K562 (cell line): ENCODE data around the gene ZBTB38. TPM values are rescaled to one million over a fixed set of nuclear protein-coding genes. Genes with fewer than 3 reads are reported as not detected.

Experiments used
- ATAC-seq: fragments of 200-7000 bp; cut with Tn5 transposase; 3 replicates; pipeline ENCODE4 v1.9.1; 2020; ENCODE audit warnings: moderate library complexity
- BruUV-seq: library from RNA; stranded (reverse); fragments of 400-500 nt; replicated peaks from 2 replicates; lab custom pipeline; 2021; lab: Mats Ljungman, UMichigan
- CTCF ChIA-PET: fragments of 300-600 bp; formaldehyde crosslinking; extraction: SDS; loops from one replicate; lab custom pipeline; 2021; ENCODE audit warnings: low intra/inter-chr PET ratio; lab: Yijun Ruan, JAX
- POLR2A ChIA-PET: fragments of 300-600, 350-650 bp; sonication (Branson Sonifier 250); formaldehyde crosslinking; extraction: SDS; loops from one replicate; lab custom pipeline; 2021; ENCODE audit warnings: antibody characterized with exemption, inconsistent platforms; lab: Yijun Ruan, JAX
- DNase-seq, 4 experiments: peaks; one replicate each; pipeline versions ENCODE4 v3.0.0 to v3.0.0-alpha.2; 2011 to 2018; ENCODE audit warnings: low spot score in 3 of 4, mixed read lengths in 3 of 4; ENCODE audit errors: extremely low read depth in 1 of 4
- FAIRE-seq: peaks from 2 replicates; lab custom pipeline; 2011; peaks lifted over from hg19 to GRCh38; lab: Jason Lieb, UNC
- H2AFZ ChIP-seq: 2 replicates; pipeline ENCODE4 v1.6.0; 2011; ENCODE audit warnings: low read depth, low read length, control low read depth, inconsistent platforms
- H3K27ac ChIP-seq: fragments of 200-600 bp; 3 replicates; pipeline ENCODE4 v1.8.0; 2011; ENCODE audit warnings: low read depth, mild to moderate bottlenecking, control low read depth, inconsistent platforms, low read length, moderate library complexity, mixed read lengths; ENCODE audit errors: extremely low read depth
- H3K27me3 ChIP-seq, 2 experiments: fragments of 300-600 bp in 1 of 2; 2 replicates in 1 of 2; 3 replicates in 1 of 2; pipeline versions ENCODE4 v1.6.0 to v1.8.0; 2011; ENCODE audit warnings: inconsistent platforms in 2 of 2, low read length in 2 of 2, mild to moderate bottlenecking in 1 of 2, mixed read lengths in 1 of 2, moderate library complexity in 1 of 2; ENCODE audit not compliant: control insufficient read depth in 2 of 2, insufficient read depth in 2 of 2
- H3K36me3 ChIP-seq: fragments of 300-600 bp; 3 replicates; pipeline ENCODE4 v1.8.0; 2011; ENCODE audit warnings: mild to moderate bottlenecking, low read length, inconsistent platforms; ENCODE audit not compliant: control insufficient read depth, insufficient read depth
- H3K4me1 ChIP-seq, 2 experiments: fragments of 200-600 bp in 1 of 2; replicated peaks in 1 of 2; 2 replicates in 1 of 2; 3 replicates in 1 of 2; pipeline versions ENCODE4 v1.5.1 to v1.8.0; 2011; ENCODE audit warnings: inconsistent platforms in 2 of 2, low read length in 2 of 2, mild to moderate bottlenecking in 1 of 2, mixed read lengths in 1 of 2, moderate library complexity in 1 of 2; ENCODE audit not compliant: control insufficient read depth in 2 of 2, insufficient read depth in 2 of 2
- H3K4me2 ChIP-seq: 2 replicates; pipeline ENCODE4 v1.6.1; 2011; ENCODE audit warnings: low read length, control low read depth, inconsistent platforms, mixed read lengths; ENCODE audit not compliant: insufficient read depth
- H3K4me3 ChIP-seq: fragments of 200-600 bp; sonication (generic), shearing (Covaris generic); 2 replicates; pipeline ENCODE4 v1.5.1; 2016; ENCODE audit warnings: control low read depth, inconsistent platforms
- H3K79me2 ChIP-seq: fragments of 200-600 bp; 3 replicates; pipeline ENCODE4 v1.8.0; 2011; ENCODE audit warnings: low read length, inconsistent platforms; ENCODE audit not compliant: control insufficient read depth, insufficient read depth
- H3K9ac ChIP-seq, 2 experiments: 2 replicates each; pipeline versions ENCODE4 v1.6.0 to v1.6.1; 2011; ENCODE audit warnings: low read depth in 2 of 2, low read length in 2 of 2, control low read depth in 1 of 2, inconsistent platforms in 1 of 2, mild to moderate bottlenecking in 1 of 2, mixed read lengths in 1 of 2; ENCODE audit not compliant: insufficient read depth in 1 of 2
- H3K9me1 ChIP-seq: one replicate; pipeline ENCODE4 v1.6.0; 2011; ENCODE audit warnings: inconsistent platforms, mild to moderate bottlenecking, low read length, moderate library complexity; ENCODE audit not compliant: control insufficient read depth, insufficient read depth
- H3K9me3 ChIP-seq: replicated peaks from 2 replicates; pipeline ENCODE4 v1.5.1; 2011; ENCODE audit warnings: low read depth, low read length, inconsistent platforms; ENCODE audit not compliant: control insufficient read depth, insufficient read depth
- H4K20me1 ChIP-seq: replicated peaks from 2 replicates; pipeline ENCODE4 v1.6.1; 2011; ENCODE audit warnings: low read length, inconsistent platforms, mixed read lengths; ENCODE audit not compliant: control insufficient read depth, insufficient read depth
- BHLHE40 ChIP-seq: IDR thresholded peaks from 2 replicates; pipeline ENCODE4 v1.6.1; 2011; ENCODE audit warnings: low read length, improper control_type of control experiment
- EP400 ChIP-seq: fragments of 450-650 bp; IDR thresholded peaks from 2 replicates; pipeline ENCODE4 v1.6.1; 2017; ENCODE audit warnings: antibody characterized with exemption, mild to moderate bottlenecking, moderate library complexity
- FOS ChIP-seq: IDR thresholded peaks from 3 replicates; pipeline ENCODE4 v1.6.1; 2011; ENCODE audit not compliant: insufficient read length; ENCODE audit errors: extremely low read depth
- FOSL1 ChIP-seq: fragments of 200-800 bp; sonication (Bioruptor generic); conservative IDR thresholded peaks from 2 replicates; pipeline ENCODE4 v1.6.1; 2016; ENCODE audit warnings: missing genetic modification characterization, missing compliant biosample characterization
- JUND ChIP-seq, 2 experiments: IDR thresholded peaks; 2 replicates in 1 of 2; 3 replicates in 1 of 2; pipeline ENCODE4 v1.6.1; 2011; ENCODE audit warnings: borderline replicate concordance in 2 of 2, low read depth in 2 of 2, low read length in 2 of 2, improper control_type of control experiment in 1 of 2, missing biosample characterization in 1 of 2, missing genetic modification characterization in 1 of 2, missing genetic modification reagents in 1 of 2
- MCM5 ChIP-seq: fragments of 450-650 bp; IDR thresholded peaks from 2 replicates; pipeline ENCODE4 v1.6.1; 2016; ENCODE audit warnings: low read depth
- ZBTB43 ChIP-seq: sonication (generic); formaldehyde crosslinking; IDR thresholded peaks from 2 replicates; pipeline ENCODE4 v1.8.0; 2023; ENCODE audit warnings: mild to moderate bottlenecking, missing genetic modification reagents
- ZNF324 ChIP-seq: fragments of 250-450 bp; sonication (Bioruptor Pico); IDR thresholded peaks from 2 replicates; pipeline ENCODE4 v1.4.0; 2020; ENCODE audit warnings: mild to moderate bottlenecking
- ZNF551 ChIP-seq: fragments of 250-450 bp; sonication (Bioruptor Pico); IDR thresholded peaks from 2 replicates; pipeline ENCODE4 v1.5.0; 2021; ENCODE audit warnings: mild to moderate bottlenecking, moderate library complexity
- WGBS: fragments of 100-300 bp; shearing (Covaris generic); methylation state at CpG from one replicate; pipeline ENCODE4 v1.1.6; 2016; ENCODE audit warnings: low coverage, mixed read lengths; ENCODE audit not compliant: insufficient coverage; ENCODE audit errors: missing lambda C conversion rate; 5-methylcytosine and 5-hydroxymethylcytosine counted together
- in situ Hi-C: fragments of 300-500 bp; cut with MboI; formaldehyde crosslinking; loops from 4 replicates; pipeline ENCODE4 v1.15.0; 2018; ENCODE audit warnings: inconsistent platforms, mixed read lengths
- intact Hi-C: fragments of 100-400 bp; cut with micrococcal nuclease; formaldehyde crosslinking; loops from 2 replicates; pipeline ENCODE4 v1.14.2; 2022
- polyA plus RNA-seq, 8 experiments: library from polyadenylated mRNA; depleted of rRNA in 4 of 8; stranded (reverse) in 5 of 8; unstranded in 3 of 8; fragments of >200 nt; fragmentation: Nextera tagmentation in 2 of 8; fragmentation: Illumina TruSeq in 1 of 8; extraction: Ambion mirVana in 2 of 8; extraction: Trizol in 1 of 8; gene quantifications; 2 replicates each; pipeline versions ENCODE4 v1.2.1 to v1.2.3, GENCODE V29; 2011 to 2014; ENCODE audit warnings: inconsistent platforms in 1 of 8, missing spikeins in 1 of 8
- total RNA-seq, 7 experiments: library from RNA; depleted of rRNA in 6 of 7; stranded (reverse); fragments of >200 nt in 6 of 7; fragmentation: Illumina TruSeq in 2 of 7; extraction: Trizol in 2 of 7; gene quantifications; 2 replicates each; pipeline versions ENCODE4 v1.2.1 to v1.2.3, GENCODE V29; 2011 to 2021; ENCODE audit warnings: low replicate concordance in 1 of 7

Gene ZBTB38
- total and polyA plus RNA-seq, 9 of the 15 experiments (the other 6 are each of a cell fraction or from before 2014, with no cell fraction given): 12.1 to 39.4 (median 22.9) TPM

GRCh38 chr3:141321109-141321497, 47.2 kb upstream of the ZBTB38 start:
- POLR2A ChIA-PET: no interaction called here
- CTCF ChIA-PET: no interaction called here
- no peak overlapping the region for H3K4me2 ChIP-seq

More at GRCh38 chr3:141321109-141321497, 47.2 kb upstream of the ZBTB38 start:
- no TSS peak for BruUV-seq
- Histone ChIP-seq H3K36me3 (no peaks in the 10 kb centered on the region), H3K27me3 (no peaks in the 10 kb centered on the region), H2AFZ (peak overlapping the region; percentile 25; the same call in 1 of the 2 replicates), H3K79me2 (no peaks in the 10 kb centered on the region), H3K9me1 (no peaks in the 10 kb centered on the region), H3K4me1 (peaks cover 0 to 3% of the 10 kb centered on the region in 2 experiments; a peak in 1 of 5 replicates), H4K20me1 (no peaks in the 10 kb centered on the region), H3K4me3 (no peak overlapping the region), H3K9me3 (no peaks in the 10 kb centered on the region; the same call in 1 of the 2 replicates), H3K27ac (no peak overlapping the region), H3K9ac (no peak overlapping the region)
- WGBS: 27% methylated on average over 1 of the region's 1 CpG
- no peak for DNase-seq
- intact Hi-C loops: no loop called here
- in situ Hi-C loops: no loop called here
- no peak; the same call in 2 of the 3 replicates for ATAC-seq
- no peak for FAIRE-seq
- TF ChIP-seq BHLHE40: 0 out of 2 replicates have a peak, but pooled peaks have one; percentile 11
- no peak for TF ChIP-seq ZNF551 (CRISPR knock-in tag)
- peak; percentile 41; the same call in 1 of the 2 replicates for TF ChIP-seq FOSL1 (tag)
- TF ChIP-seq EP400: no peak
- TF ChIP-seq ZNF324: no peak
- no peak for TF ChIP-seq MCM5
- TF ChIP-seq ZBTB43 (CRISPR knock-in tag): no peak
- 0 out of 2 replicates have a peak, but pooled peaks have one; percentile 18 for TF ChIP-seq JUND (IDR thresholded peaks at IDR 0.05; ENCODE audit: borderline replicate concordance, low read depth, low read length)
- no peak for TF ChIP-seq JUND (tag; IDR thresholded peaks at IDR 0.05; ENCODE audit: borderline replicate concordance, low read depth, low read length)
- no peak for TF ChIP-seq FOS
